ENCODE measurements around the gene SIK2. TPM values are rescaled to one million over a fixed set of nuclear protein-coding genes. Genes with fewer than 3 reads are reported as not detected.

Gene SIK2
- total RNA-seq, 1 donor from 2014 or later: 9.9 TPM

DNA sequence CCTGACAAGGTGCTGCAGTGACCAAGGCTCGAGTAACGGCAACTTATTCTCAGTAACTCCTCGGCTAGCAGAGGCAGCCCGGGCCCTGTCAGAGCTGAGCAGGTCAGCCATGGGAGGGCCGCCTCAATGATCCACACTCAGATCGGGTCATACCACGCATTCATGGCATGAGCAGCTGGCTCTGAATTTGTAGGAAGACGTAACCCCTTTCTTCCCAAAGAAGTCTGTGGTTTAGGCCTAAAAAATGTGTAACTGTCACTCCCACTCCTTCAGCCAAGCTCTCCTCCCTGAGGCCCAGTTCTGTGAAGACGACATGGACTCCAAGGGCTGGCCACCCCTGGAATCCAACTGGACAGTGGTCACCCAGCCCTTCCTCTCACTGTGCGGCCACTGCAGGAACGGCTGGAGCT, 133.9 kb downstream of the SIK2 start:
- Mint-ChIP-seq H3K27ac (no peak overlapping the region), H3K4me3 (ENCODE audit: low read depth) (no peak overlapping the region), H3K4me1 (ENCODE audit: low read depth) (no peaks in the 10 kb centered on the region), H3K36me3 (ENCODE audit: low read depth) (peaks cover 17% of the 10 kb centered on the region), H3K9me3 (no peaks in the 10 kb centered on the region), H3K27me3 (ENCODE audit: low read depth) (no peaks in the 10 kb centered on the region)
- no peak for DNase-seq (ENCODE audit: low spot score)
- intact Hi-C loops (cut with micrococcal nuclease): no loop called here

GRCh38 chr11:111736621-111737443, 134.6 kb downstream of the SIK2 start:
- H3K4me1 Mint-ChIP-seq (ENCODE audit: low read depth): no peaks in the 10 kb centered on the region
- peaks cover 24% of the 10 kb centered on the region for H3K36me3 Mint-ChIP-seq (ENCODE audit: low read depth)
- H3K27me3 Mint-ChIP-seq (ENCODE audit: low read depth): no peaks in the 10 kb centered on the region
- no peak overlapping the region for H3K27ac Mint-ChIP-seq
- no peak for DNase-seq (ENCODE audit: low spot score)
- H3K9me3 Mint-ChIP-seq: no peaks in the 10 kb centered on the region
- no peak overlapping the region for H3K4me3 Mint-ChIP-seq (ENCODE audit: low read depth)
- intact Hi-C loops (cut with micrococcal nuclease): no loop called here

DNA sequence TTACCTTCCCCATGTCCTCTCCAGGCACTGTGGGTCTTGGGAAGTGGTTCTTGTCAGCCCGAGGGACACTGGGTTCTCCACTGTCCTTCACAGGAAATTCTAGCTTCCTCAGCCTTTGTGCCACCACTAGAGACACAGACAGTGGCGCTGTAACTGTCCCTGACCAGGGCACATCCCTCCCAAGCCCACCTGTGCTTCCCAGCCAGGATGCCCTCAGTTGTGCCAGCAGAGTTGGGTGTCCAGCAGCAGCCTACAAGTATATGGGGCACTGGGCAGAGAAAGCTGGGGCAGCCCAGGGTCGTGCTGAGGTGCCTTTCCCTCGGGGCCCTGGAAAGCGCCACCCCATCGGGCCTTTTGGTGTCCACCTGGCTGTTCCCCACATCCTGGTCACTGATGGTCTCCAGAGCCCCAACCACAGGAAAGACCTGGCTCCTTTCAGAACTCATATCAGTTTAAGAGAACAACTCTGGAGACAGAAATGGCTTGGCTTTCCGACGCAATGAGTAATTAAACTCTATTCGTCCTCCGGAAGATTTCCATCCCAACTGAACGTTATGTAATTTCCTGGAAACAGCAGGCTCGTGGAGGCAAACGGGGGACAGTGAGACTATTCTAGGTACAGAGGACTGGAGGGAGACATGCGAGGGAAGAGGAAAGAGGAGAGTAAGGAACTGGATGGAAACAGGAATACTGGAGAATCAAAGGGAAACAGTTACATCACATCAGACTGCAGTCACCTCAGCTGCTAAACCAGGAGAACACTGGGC, 135.4 kb downstream of the SIK2 start:
- Mint-ChIP-seq H3K27me3 (ENCODE audit: low read depth) (no peaks in the 10 kb centered on the region), H3K4me1 (ENCODE audit: low read depth) (no peaks in the 10 kb centered on the region), H3K27ac (no peak overlapping the region), H3K9me3 (no peaks in the 10 kb centered on the region), H3K4me3 (ENCODE audit: low read depth) (no peak overlapping the region), H3K36me3 (ENCODE audit: low read depth) (peaks cover 30% of the 10 kb centered on the region)
- intact Hi-C loops (cut with micrococcal nuclease): no loop called here
- no peak for DNase-seq (ENCODE audit: low spot score)

GRCh38 chr11:111739299-111739698, 137.1 kb downstream of the SIK2 start:
- intact Hi-C loops (cut with micrococcal nuclease): no loop called here
- Mint-ChIP-seq H3K9me3 (no peaks in the 10 kb centered on the region), H3K27ac (no peak overlapping the region)

GRCh38 chr11:111741751-111742150, 139.5 kb downstream of the SIK2 start:
- Mint-ChIP-seq H3K4me3 (ENCODE audit: low read depth) (no peak overlapping the region), H3K9me3 (no peaks in the 10 kb centered on the region), H3K27me3 (ENCODE audit: low read depth) (no peaks in the 10 kb centered on the region), H3K27ac (no peak overlapping the region), H3K36me3 (ENCODE audit: low read depth) (peaks cover 63% of the 10 kb centered on the region), H3K4me1 (ENCODE audit: low read depth) (no peaks in the 10 kb centered on the region)
- intact Hi-C loops (cut with micrococcal nuclease): no loop called here
- no peak for DNase-seq (ENCODE audit: low spot score)

More at GRCh38 chr11:111739299-111739698, 137.1 kb downstream of the SIK2 start:
- Mint-ChIP-seq H3K4me3 (ENCODE audit: low read depth) (no peak overlapping the region), H3K36me3 (ENCODE audit: low read depth) (peaks cover 43% of the 10 kb centered on the region), H3K4me1 (ENCODE audit: low read depth) (no peaks in the 10 kb centered on the region), H3K27me3 (ENCODE audit: low read depth) (no peaks in the 10 kb centered on the region)
- no peak for DNase-seq (ENCODE audit: low spot score)

DNA sequence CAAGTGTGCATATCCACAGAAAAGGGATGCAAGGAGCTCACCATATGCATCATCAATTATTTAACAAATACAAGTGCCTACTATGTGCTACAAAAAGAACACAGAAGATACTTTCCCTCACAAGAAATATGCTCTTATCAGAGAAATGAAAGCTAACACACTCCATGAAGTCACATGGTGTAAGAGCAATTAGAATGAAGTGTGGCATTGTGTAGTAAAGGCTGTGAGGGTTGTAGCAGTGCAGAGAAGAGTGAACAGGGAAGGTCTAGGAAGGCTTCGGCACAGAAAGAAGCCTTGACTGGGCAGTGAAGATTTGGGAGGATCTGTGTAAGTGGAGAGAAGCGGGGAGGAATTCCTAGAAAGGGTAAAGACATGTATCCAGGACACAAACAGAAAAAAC, 141.5 kb downstream of the SIK2 start:
- Mint-ChIP-seq H3K27me3 (ENCODE audit: low read depth) (no peaks in the 10 kb centered on the region), H3K27ac (no peak overlapping the region), H3K4me1 (ENCODE audit: low read depth) (no peaks in the 10 kb centered on the region), H3K4me3 (ENCODE audit: low read depth) (no peak overlapping the region), H3K9me3 (no peaks in the 10 kb centered on the region), H3K36me3 (ENCODE audit: low read depth) (peaks cover 71% of the 10 kb centered on the region)
- intact Hi-C loops (cut with micrococcal nuclease): no loop called here
- DNase-seq (ENCODE audit: low spot score): no peak

DNA sequence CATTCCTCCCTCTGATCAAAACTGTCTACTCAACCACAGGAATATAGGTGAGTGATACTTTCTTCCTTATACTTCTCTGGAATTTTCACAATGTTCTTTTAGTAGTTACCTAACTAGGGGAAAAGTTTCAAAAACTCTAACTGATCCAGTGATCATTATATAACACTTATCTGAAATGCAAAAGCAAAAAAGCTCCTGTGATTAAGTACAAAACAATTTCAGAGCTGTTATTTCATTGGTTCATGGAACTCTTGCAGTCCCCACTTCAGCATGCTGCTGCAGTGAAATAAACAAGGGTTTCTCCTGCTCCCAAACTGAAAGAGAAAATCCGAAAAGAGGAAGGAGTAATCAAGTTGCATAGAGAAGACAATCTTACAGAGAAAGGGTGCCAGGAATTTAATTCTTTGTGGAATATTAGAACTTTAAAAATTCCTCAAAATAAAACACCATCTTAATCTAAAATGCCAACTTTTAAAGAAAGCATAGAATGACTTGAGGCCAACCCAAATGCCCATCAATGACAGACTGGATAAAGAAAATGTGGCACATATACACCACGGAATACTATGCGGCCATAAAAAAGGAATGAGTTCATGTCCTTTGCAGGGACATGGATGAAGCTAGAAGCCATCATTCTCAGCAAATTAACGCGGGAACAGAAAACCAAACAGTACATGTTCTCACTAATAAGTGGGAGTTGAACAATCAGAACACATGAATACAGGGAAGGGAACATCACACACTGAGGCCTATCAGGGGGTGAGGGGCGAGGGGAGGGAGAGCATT, 143.7 kb downstream of the SIK2 start:
- intact Hi-C loops (cut with micrococcal nuclease): no loop called here
- Mint-ChIP-seq H3K36me3 (ENCODE audit: low read depth) (peaks cover 82% of the 10 kb centered on the region), H3K27ac (no peak overlapping the region), H3K9me3 (no peaks in the 10 kb centered on the region), H3K4me3 (ENCODE audit: low read depth) (no peak overlapping the region), H3K4me1 (ENCODE audit: low read depth) (no peaks in the 10 kb centered on the region), H3K27me3 (ENCODE audit: low read depth) (no peaks in the 10 kb centered on the region)
- no peak for DNase-seq (ENCODE audit: low spot score)

- no peaks in the 10 kb centered on the region for H3K27me3 Mint-ChIP-seq (ENCODE audit: low read depth)
- no peak for DNase-seq (ENCODE audit: low spot score)
- H3K9me3 Mint-ChIP-seq: no peaks in the 10 kb centered on the region
- H3K36me3 Mint-ChIP-seq (ENCODE audit: low read depth): peaks cover 75% of the 10 kb centered on the region
- no peak overlapping the region for H3K4me3 Mint-ChIP-seq (ENCODE audit: low read depth)
- H3K27ac Mint-ChIP-seq: no peak overlapping the region
- no peaks in the 10 kb centered on the region for H3K4me1 Mint-ChIP-seq (ENCODE audit: low read depth)
- intact Hi-C loops (cut with micrococcal nuclease): no loop called here
These were observed 146.0 kb downstream of the SIK2 start for GRCh38 chr11:111748035-111748804.

DNA sequence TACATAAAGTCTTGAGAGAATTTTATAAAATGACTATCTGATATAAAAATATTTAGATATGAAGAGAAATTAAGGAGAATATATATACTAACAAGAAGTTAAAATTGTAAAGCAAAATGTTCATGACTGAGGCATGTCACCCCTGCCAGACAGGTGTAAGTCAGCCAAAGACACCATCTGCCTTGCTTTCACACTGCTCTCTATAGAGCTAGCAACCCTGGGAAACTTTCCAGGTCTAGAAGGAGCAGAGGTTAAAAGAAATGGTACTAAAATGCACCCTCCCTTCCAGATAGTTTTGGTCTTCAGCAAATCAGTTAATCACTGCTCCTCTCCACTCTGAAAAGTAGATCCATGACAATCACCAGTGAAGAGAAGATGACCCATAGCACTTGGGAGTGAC, 147.4 kb downstream of the SIK2 start:
- Mint-ChIP-seq H3K4me3 (ENCODE audit: low read depth) (no peak overlapping the region), H3K27ac (no peak overlapping the region), H3K4me1 (ENCODE audit: low read depth) (no peaks in the 10 kb centered on the region), H3K27me3 (ENCODE audit: low read depth) (no peaks in the 10 kb centered on the region), H3K9me3 (no peaks in the 10 kb centered on the region), H3K36me3 (ENCODE audit: low read depth) (peaks cover 70% of the 10 kb centered on the region)
- DNase-seq (ENCODE audit: low spot score): no peak
- intact Hi-C loops (cut with micrococcal nuclease): no loop called here

- Mint-ChIP-seq H3K27me3 (ENCODE audit: low read depth) (no peaks in the 10 kb centered on the region), H3K4me1 (ENCODE audit: low read depth) (no peaks in the 10 kb centered on the region), H3K4me3 (ENCODE audit: low read depth) (no peak overlapping the region), H3K36me3 (ENCODE audit: low read depth) (peaks cover 70% of the 10 kb centered on the region), H3K9me3 (no peaks in the 10 kb centered on the region), H3K27ac (no peak overlapping the region)
- no peak for DNase-seq (ENCODE audit: low spot score)
- intact Hi-C loops (cut with micrococcal nuclease): no loop called here
These were observed 153.8 kb downstream of the SIK2 start for GRCh38 chr11:111756097-111756496.

- Mint-ChIP-seq H3K27me3 (ENCODE audit: low read depth) (no peaks in the 10 kb centered on the region), H3K4me1 (ENCODE audit: low read depth) (peaks cover 11% of the 10 kb centered on the region), H3K27ac (no peak overlapping the region), H3K4me3 (ENCODE audit: low read depth) (no peak overlapping the region), H3K36me3 (ENCODE audit: low read depth) (peaks cover 79% of the 10 kb centered on the region), H3K9me3 (no peaks in the 10 kb centered on the region)
- intact Hi-C loops (cut with micrococcal nuclease): no loop called here
- DNase-seq (ENCODE audit: low spot score): no peak
These were observed 157.1 kb downstream of the SIK2 start for GRCh38 chr11:111759376-111759775.

GRCh38 chr11:111759778-111760407, 157.6 kb downstream of the SIK2 start:
- no peaks in the 10 kb centered on the region for H3K9me3 Mint-ChIP-seq
- peaks cover 15% of the 10 kb centered on the region for H3K4me1 Mint-ChIP-seq (ENCODE audit: low read depth)
- no peaks in the 10 kb centered on the region for H3K27me3 Mint-ChIP-seq (ENCODE audit: low read depth)
- intact Hi-C loops (cut with micrococcal nuclease): loop anchor here (10.0 kb wide), 1 partner anchor 385 kb away; the partner anchor contains the start of gene POU2AF1
- no peak overlapping the region for H3K4me3 Mint-ChIP-seq (ENCODE audit: low read depth)
- H3K27ac Mint-ChIP-seq: no peak overlapping the region
- DNase-seq (ENCODE audit: low spot score): no peak
- H3K36me3 Mint-ChIP-seq (ENCODE audit: low read depth): peaks cover 81% of the 10 kb centered on the region

Measured in activated T-helper 2 cell treated with anti-CD3 and anti-CD28 coated beads, Interferon-gamma antibody, Interleukin-2, Interleukin-4, amounts not matched to agents 10 μg/mL and 5 μg/mL and 100 μg/mL, durations not matched to agents 14 hours and 24 hours and 36 hours (primary cell).